Renal cortical epithelial cell (primary cell): ENCODE measurements around the gene CDC42BPG. TPM values are rescaled to one million over a fixed set of nuclear protein-coding genes. Genes with fewer than 3 reads are reported as not detected.

Source experiments
- DNase-seq: peaks from one replicate; pipeline ENCODE4 v3.0.0-alpha.2; 2011; ENCODE audit warnings: low read depth
- total RNA-seq: library from RNA; depleted of rRNA; stranded (reverse); fragments of >200 nt; gene quantifications from 2 replicates; pipeline ENCODE4 v1.2.3, GENCODE V29; 2014

CDC42BPG gene
- total RNA-seq, 1 donor from 2014 or later, result 8.7 TPM

- DNase-seq, result no peak
Measured at GRCh38 chr11:64880240-64881001, 36.0 kb upstream of the CDC42BPG start.

DNA sequence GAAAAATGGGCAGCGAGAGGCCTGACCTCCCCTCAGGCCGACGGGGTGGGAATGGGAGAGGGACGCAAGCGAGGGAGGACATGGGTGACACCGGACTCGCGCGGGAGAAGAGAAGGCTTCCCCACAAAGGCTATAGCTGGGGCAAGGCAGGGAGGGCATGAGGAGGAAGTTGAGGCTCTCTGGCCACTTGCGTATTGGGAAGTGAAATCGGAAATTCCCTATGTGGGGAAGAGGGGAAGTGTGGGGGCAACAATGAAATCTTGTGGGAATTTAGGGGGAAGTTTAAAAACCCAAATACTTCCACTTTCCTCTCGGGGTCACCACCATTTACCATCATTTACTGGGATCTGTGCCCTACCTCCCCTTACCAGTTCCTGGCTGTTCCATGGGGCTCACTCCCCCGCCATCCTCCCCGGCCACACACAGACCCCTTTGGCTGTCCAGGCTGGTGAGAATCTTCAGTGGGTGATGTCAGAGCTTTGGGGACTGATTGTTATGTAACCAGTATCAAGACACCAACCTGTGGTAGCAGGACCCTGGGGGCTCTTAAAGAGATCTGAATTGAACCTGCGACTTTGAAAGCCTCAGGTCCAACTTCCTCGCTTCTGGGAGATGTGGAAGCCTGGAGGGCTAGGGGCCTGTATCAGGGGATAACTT is 34.9 kb upstream of the CDC42BPG start:
- DNase-seq, result no peak

GRCh38 chr11:64878494-64879243 is 34.2 kb upstream of the CDC42BPG start, which contains the start of gene EHD1:
TSS of gene EHD1 (minus strand) at chr11:64878621. CDS start at chr11:64878464, 157 bp downstream.
- peak; percentile 84 for DNase-seq

DNA sequence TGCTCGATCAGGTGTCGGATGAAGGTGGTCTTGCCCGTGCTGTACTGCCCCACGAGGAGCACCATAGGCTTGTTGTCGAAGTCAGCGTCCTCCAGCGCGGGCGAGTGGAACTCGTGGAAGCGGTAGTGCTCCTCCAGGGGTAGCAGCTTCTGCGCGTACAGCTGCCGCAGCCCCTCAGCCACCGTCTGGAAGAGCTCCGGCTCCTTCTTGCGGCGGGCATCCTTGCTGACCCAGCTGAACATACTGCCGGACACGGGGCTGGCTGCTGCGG is 33.7 kb upstream of the CDC42BPG start:
- no peak for DNase-seq

DNA sequence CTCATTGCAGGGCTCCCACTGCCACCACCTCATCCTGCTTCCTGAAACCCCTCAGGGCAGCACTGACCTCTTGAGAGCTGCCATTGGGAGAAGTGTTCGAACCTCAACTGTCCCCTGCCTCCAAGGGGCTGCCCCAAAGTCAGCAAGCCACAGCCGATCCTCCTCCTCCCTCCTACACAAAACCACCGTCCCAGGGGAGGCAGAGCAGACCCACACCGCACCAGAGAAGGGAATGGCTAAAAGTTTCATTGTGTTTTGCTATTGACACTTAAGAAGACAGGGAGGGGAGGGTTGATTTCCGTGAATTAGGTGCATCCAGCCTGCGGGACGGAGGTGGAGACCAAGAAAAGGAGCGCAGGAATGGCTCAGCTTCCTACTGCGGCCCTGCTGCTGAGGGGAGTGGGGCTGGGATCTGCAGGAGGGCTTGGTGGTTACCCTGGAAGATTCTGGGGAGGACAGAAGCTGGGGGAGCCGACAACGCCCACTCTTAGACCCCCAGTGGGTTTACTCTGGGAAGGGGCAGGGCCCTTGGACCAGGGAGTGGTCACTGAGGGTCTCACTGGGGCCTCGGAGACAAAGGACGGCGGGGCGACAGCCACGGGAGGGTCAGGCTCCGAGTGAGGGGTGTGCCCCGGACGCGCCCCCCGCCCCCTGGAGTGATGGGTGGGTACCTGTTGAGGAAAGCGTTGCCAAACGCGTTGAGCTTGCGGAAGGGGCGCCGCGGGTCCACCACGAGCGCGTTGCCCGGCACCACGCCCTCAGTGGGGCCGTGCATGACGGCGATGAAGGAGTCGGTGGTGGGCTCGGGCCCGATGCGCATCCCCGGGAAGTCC is 33.2 kb upstream of the CDC42BPG start:
- DNase-seq, result no peak

DNA sequence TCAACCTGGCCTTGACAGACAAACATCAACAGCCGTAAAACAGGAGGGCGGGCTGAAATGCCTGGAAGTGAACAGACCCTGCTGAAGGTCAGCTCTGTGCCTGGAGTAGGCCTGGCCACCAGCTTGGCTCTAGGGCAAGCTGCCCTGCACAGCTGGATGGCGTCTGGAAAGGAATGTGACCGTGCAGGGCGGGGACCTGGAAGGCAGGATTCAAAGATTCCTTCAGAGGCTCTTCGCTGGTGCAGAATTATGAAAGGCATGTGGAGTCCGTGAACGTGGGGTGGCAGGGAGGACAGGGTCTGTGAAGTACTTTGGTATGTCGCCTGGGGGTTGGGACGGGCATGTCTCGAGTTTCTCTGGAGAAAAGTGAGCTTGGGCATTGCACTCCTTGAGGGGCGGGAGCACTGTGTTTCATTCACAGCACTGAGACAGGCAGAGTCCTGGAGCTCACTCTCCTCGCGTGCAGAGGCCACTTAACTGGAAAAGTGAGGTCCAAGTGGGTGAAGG is 32.4 kb upstream of the CDC42BPG start:
- peak; percentile 68 for DNase-seq

GRCh38 chr11:64876229-64876750 is 31.8 kb upstream of the CDC42BPG start:
- DNase-seq, result no peak

DNA sequence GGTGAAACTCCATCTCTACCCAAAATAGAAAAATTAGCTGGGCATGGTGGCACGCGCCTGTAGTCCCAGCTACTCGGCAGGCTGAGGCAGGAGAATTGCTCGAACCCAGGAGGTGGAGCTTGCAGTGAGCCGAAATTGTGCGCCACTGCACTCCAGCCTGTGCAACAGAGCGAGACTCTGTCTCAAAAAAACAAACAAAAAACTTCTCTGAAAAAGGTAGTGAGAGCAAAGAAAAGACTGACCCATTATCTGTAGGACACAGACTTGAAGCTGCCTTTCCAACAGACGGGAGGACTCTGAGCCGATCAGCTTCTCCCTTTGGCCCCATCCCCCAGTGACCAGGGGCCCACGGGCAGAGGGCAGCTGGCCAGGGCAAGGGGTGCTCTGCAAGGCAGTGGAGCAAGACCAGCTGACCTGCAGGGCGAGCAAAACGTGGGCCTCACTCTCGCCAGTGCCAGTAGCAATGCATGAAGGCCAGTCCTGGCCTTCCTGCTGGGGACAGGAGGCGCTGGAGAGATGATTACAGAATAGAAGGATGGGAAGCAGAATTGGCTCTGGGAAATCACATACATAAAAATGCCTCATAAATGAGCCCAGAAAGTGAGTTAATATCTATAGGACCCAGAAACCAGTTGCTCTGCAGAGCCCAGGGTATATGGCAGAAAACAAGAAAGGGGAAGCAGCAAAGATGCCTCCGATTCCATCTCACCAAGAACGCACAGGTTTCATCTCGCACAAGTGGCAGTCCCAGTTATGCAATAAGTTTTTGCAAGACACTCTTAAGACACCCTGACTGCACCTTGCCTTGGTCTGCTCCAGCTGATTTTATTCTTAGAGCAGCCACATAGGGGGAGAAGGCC is 31.1 kb upstream of the CDC42BPG start:
- DNase-seq, result no peak

DNA sequence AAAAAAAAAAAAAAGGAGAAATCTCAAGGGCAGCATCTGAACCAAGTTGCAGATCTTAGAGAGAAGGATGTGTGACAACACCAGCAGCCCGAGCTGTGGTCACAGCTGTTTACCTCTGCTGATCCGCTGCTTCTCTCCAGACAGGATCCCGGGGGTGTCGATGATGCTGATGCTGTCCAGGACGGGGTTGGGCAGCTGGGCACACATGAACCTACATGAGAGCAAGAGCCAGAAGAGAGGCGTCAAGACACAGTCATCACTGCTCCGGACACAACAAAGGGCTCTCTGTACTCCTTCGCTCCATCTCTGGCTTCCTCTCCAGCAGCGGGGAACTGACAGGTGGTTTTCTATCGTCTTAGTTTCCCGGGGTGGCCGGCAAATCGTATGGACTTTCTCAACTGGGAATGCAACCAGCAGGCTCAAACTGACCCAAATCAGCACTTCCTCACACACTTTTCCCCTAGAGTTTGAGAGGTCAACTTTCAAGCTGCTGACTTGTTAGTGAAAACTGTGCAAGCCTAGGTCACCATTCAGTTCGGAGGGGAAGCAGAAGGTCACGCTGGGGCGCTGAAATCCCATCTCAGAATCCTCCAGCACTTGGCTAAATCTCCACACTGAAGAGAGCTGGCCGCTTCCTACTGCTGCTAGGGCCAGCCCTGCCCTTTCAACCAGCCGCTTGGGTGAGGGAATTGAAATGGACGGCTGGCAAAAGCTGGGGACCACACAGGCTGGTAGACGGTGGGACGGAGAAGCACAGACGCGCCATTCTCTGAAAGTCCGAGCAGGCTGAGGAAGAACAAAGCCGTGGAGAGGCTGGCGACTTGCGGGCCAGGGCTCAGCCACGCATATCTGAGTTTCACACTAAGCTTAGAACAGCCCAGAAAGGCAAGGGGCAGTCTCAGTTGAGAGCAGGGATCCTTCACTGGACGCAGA is 30.1 kb upstream of the CDC42BPG start:
- DNase-seq, result no peak

DNA sequence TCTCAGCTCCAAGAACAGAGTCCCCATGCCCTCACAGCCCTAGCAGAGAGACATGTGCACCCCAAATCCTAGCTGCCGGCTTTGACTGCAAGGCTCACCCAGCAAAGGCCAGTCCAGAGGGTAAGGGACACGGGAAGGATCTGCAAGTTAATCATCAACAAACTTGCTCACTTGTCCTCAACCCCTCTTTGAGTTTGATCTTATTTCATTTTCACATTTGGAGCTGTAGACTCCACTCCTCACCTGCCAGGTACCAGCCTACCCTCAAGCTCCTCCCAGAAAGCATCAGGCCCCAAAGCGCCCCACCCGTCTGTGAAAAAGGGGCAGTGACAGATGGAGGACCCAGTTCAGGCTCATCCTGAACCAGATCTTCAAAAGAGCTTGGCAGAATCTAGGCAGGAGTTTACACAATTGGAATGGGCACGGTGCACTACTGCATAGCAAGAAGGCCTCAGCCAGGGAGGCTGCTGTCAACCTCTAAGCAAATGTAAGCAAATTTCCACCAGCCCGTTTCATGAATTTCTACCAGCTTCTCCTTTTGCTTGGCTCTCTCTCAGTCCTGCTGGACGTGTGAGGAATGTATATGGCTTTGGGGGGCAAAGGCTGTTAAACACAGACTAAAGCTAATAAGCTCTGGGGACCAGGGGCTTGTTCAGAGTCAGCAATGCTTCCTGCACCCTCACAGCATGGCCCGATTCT is 28.5 kb upstream of the CDC42BPG start:
- DNase-seq, result peak; percentile 24

DNA sequence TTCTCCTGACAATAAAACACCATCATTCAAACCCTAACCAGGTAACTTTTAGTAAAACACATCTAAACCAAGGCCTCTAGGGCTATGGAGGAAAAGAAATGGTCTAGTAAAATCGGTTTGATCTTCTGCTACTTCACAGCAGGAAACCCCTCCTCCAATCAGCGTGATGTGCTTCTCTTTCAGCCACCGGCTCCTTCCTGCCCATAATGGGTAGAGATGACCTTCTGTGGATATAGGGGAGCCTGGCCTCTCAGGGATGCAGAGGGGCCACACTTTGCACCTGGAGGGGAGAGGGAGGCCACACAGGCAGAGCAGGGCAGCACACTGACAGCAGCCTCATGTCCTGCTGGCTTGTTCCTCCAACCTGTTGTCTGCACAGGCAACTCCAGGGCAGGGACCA is 27.0 kb upstream of the CDC42BPG start:
- DNase-seq, result no peak

GRCh38 chr11:64870893-64871466 is 26.5 kb upstream of the CDC42BPG start:
- DNase-seq, result no peak

- DNase-seq, result peak; percentile 45
Measured at GRCh38 chr11:64870176-64870892, 25.9 kb upstream of the CDC42BPG start.

GRCh38 chr11:64869571-64870175 is 25.2 kb upstream of the CDC42BPG start:
- DNase-seq, result no peak

DNA sequence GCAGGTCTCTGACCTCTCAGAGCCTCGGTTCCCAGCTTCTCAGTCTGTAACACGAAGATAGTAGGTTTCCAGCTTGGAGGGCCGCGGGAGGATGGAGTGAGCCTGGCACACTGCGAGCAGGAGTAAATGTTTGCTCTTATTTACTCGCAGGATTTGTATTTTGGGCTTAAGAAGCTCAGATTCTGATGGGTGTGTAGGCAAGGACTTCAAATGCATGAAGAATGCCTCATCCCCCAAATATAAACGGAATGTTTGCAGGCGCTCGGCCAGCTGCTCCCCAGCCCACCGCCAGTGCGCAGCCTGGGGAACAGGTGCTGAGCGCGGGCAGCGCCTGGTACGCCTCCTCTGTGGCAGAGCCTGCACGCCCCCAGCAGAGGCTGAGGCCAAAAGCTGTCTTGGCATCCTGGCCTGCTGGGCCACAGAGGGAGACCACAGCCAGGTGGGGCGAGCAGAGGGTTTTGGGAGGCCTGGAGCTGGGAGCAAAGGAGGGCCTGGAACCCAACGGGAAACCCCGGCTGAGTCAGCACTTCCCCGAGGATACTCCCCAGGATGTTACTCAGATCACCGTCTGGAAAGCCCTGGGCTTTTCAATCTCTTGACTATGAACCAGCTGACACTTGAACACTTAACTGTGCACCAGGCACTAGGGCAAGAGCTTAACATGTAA is 24.6 kb upstream of the CDC42BPG start:
- peak; percentile 73 for DNase-seq

GRCh38 chr11:64867748-64868462 is 23.5 kb upstream of the CDC42BPG start:
- peak; percentile 25 for DNase-seq
